Liver (tissue), 9 donors: ENCODE results near the gene C1orf21. TPM values are rescaled to one million over a fixed set of nuclear protein-coding genes. Genes with fewer than 3 reads are reported as not detected.

Source experiments
- DNase-seq: peaks from one replicate; pipeline ENCODE4 v3.0.0-alpha.2; 2017; ENCODE audit warnings: low spot score
- H3K27ac ChIP-seq, 2 donors: one replicate each; pipeline ENCODE4 v1.7.0; 2013; ENCODE audit warnings: inconsistent platforms in 2 of 2, low read length in 2 of 2, control low read depth in 1 of 2, low read depth in 1 of 2, mild to moderate bottlenecking in 1 of 2
- H3K27me3 ChIP-seq, 4 donors: one replicate each; pipeline versions ENCODE4 v1.6.1 to v1.7.0; 2013; ENCODE audit warnings: low read length in 3 of 4, inconsistent platforms in 1 of 4, mild to moderate bottlenecking in 1 of 4, moderate library complexity in 1 of 4; ENCODE audit not compliant: control insufficient read depth in 4 of 4, insufficient read depth in 4 of 4
- H3K36me3 ChIP-seq, 4 donors: one replicate each; pipeline versions ENCODE4 v1.6.1 to v1.7.0; 2013; ENCODE audit warnings: low read length in 3 of 4, mild to moderate bottlenecking in 3 of 4, low read depth in 1 of 4, moderate library complexity in 1 of 4; ENCODE audit not compliant: control insufficient read depth in 4 of 4, insufficient read depth in 3 of 4
- H3K4me1 ChIP-seq, 4 donors: one replicate each; pipeline versions ENCODE4 v1.6.1 to v1.7.0; 2013; ENCODE audit warnings: low read length in 3 of 4, mild to moderate bottlenecking in 3 of 4, moderate library complexity in 1 of 4; ENCODE audit not compliant: control insufficient read depth in 4 of 4, insufficient read depth in 4 of 4
- H3K4me3 ChIP-seq, 3 donors: one replicate each; pipeline versions ENCODE4 v1.6.1 to v1.7.0; 2013; ENCODE audit warnings: low read length in 3 of 3, control low read depth in 1 of 3, low read depth in 1 of 3, mild to moderate bottlenecking in 1 of 3
- H3K9ac ChIP-seq, 2 donors: one replicate each; pipeline ENCODE4 v1.7.0; 2013; ENCODE audit warnings: low read length in 2 of 2, mild to moderate bottlenecking in 2 of 2, moderate library complexity in 2 of 2, control low read depth in 1 of 2, low read depth in 1 of 2
- H3K9me3 ChIP-seq, 4 donors: one replicate each; pipeline versions ENCODE4 v1.6.1 to v1.7.0; 2013; ENCODE audit warnings: low read length in 3 of 4; ENCODE audit not compliant: control insufficient read depth in 4 of 4
- EGR1 ChIP-seq, 2 donors: IDR thresholded peaks; 2 replicates each; pipeline ENCODE4 v1.6.1; 2016 to 2018; ENCODE audit warnings: antibody characterized with exemption in 2 of 2, low read depth in 2 of 2
- FOXA1 ChIP-seq: IDR thresholded peaks from 2 replicates; pipeline ENCODE4 v1.6.1; 2016; ENCODE audit warnings: antibody characterized with exemption
- FOXA2 ChIP-seq: IDR thresholded peaks from 2 replicates; pipeline ENCODE4 v1.6.1; 2016; ENCODE audit warnings: antibody characterized with exemption
- HNF4G ChIP-seq: IDR thresholded peaks from 2 replicates; pipeline ENCODE4 v1.6.1; 2016; ENCODE audit warnings: antibody characterized with exemption
- JUND ChIP-seq, 2 donors: IDR thresholded peaks; 2 replicates each; pipeline ENCODE4 v1.6.1; 2016; ENCODE audit warnings: antibody characterized with exemption in 2 of 2
- MAX ChIP-seq: IDR thresholded peaks from 2 replicates; pipeline ENCODE4 v1.6.1; 2016; ENCODE audit warnings: antibody characterized with exemption
- NR2F2 ChIP-seq: IDR thresholded peaks from 2 replicates; pipeline ENCODE4 v1.6.1; 2016; ENCODE audit warnings: antibody characterized with exemption
- RAD21 ChIP-seq, 2 donors: IDR thresholded peaks; 2 replicates each; pipeline ENCODE4 v1.6.1; 2016; ENCODE audit warnings: antibody characterized with exemption in 2 of 2, mild to moderate bottlenecking in 2 of 2
- SP1 ChIP-seq: IDR thresholded peaks from 2 replicates; pipeline ENCODE4 v1.6.1; 2018; ENCODE audit warnings: antibody characterized with exemption, mild to moderate bottlenecking
- TAF1 ChIP-seq: conservative IDR thresholded peaks from 2 replicates; pipeline ENCODE4 v1.6.1; 2016; ENCODE audit warnings: antibody characterized with exemption, mild to moderate bottlenecking
- ZBTB33 ChIP-seq: IDR thresholded peaks from 2 replicates; pipeline ENCODE4 v1.6.1; 2016; ENCODE audit warnings: antibody characterized with exemption
- WGBS: extraction: QIAGEN DNeasy Blood & Tissue Kit; methylation state at CpG from one replicate; pipeline ENCODE4 v1.1.7; 2013; 5-methylcytosine and 5-hydroxymethylcytosine counted together
- polyA plus RNA-seq, 2 donors: library from polyadenylated mRNA; stranded (reverse) in 1 of 2; unstranded in 1 of 2; fragments of 200-250 nt in 1 of 2; fragments of >200 nt in 1 of 2; fragmentation: Nextera tagmentation in 1 of 2; extraction: Ambion mirVana in 1 of 2; gene quantifications; one replicate each; pipeline versions ENCODE4 v1.2.1 to v1.2.3, GENCODE V29; 2013 to 2015
- total RNA-seq, 2 donors: library from RNA; depleted of rRNA; stranded (reverse); fragments of >200 nt; gene quantifications; one replicate each; pipeline ENCODE4 v1.2.3, GENCODE V29; 2014
- TF ChIP-seq, protein P1 (sequence below): fragments of 150-350 bp; IDR thresholded peaks from 2 replicates; pipeline ENCODE4 v1.5.1; 2017; ENCODE audit warnings: improper control_type of control experiment, low read depth, low read length; ENCODE audit not compliant: missing input control
- TF ChIP-seq, protein P2 (sequence below): IDR thresholded peaks from 2 replicates; pipeline ENCODE4 v1.6.1; 2016; ENCODE audit warnings: antibody characterized with exemption, mild to moderate bottlenecking
- donor health status: healthy.
- donor health status: healthy.
- donor health status: healthy.
- donor health status: healthy.
- donor health status: healthy.

C1orf21 gene
- total and polyA plus RNA-seq, 4 donors, result 2.3 to 21.3 (median 13.4) TPM

DNA sequence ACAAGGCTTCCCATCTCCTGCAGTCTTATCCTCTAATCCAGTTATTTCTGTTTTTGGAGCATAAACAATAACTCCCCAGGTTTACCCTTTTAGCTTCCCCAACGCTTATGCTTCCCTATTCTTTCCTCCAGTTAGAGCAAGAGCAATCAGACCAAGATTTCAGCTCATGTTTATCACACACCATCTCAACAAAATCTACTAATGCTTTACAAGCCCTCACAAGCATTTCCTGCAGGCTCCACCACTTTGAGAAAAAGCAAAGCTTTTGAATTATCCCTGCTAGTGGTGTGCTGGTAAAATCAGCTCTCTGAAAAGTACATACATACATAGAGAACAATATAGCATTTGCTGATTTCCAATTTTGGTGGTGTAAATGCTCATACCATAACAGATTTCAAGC lies 275.0 kb downstream of the C1orf21 start:
- Histone ChIP-seq H3K36me3 (no peaks in the 10 kb centered on the region), H3K27ac (no peak overlapping the region), H3K27me3 (no peaks in the 10 kb centered on the region), H3K9ac (no peak overlapping the region), H3K4me3 (no peak overlapping the region), H3K4me1 (peaks cover 1 to 12% (median 7%) of the 10 kb centered on the region in 4 donors), H3K9me3 (no peaks in the 10 kb centered on the region)
- 0% methylated on average over 1 of the region's 1 CpG for WGBS
- TF ChIP-seq NR2F2 (no peak), ZBTB33 (no peak), MAX (no peak), HNF4G (no peak)
- TF ChIP-seq, protein P1, sequence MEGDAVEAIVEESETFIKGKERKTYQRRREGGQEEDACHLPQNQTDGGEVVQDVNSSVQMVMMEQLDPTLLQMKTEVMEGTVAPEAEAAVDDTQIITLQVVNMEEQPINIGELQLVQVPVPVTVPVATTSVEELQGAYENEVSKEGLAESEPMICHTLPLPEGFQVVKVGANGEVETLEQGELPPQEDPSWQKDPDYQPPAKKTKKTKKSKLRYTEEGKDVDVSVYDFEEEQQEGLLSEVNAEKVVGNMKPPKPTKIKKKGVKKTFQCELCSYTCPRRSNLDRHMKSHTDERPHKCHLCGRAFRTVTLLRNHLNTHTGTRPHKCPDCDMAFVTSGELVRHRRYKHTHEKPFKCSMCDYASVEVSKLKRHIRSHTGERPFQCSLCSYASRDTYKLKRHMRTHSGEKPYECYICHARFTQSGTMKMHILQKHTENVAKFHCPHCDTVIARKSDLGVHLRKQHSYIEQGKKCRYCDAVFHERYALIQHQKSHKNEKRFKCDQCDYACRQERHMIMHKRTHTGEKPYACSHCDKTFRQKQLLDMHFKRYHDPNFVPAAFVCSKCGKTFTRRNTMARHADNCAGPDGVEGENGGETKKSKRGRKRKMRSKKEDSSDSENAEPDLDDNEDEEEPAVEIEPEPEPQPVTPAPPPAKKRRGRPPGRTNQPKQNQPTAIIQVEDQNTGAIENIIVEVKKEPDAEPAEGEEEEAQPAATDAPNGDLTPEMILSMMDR, result no peak
- TF ChIP-seq, protein P2, sequence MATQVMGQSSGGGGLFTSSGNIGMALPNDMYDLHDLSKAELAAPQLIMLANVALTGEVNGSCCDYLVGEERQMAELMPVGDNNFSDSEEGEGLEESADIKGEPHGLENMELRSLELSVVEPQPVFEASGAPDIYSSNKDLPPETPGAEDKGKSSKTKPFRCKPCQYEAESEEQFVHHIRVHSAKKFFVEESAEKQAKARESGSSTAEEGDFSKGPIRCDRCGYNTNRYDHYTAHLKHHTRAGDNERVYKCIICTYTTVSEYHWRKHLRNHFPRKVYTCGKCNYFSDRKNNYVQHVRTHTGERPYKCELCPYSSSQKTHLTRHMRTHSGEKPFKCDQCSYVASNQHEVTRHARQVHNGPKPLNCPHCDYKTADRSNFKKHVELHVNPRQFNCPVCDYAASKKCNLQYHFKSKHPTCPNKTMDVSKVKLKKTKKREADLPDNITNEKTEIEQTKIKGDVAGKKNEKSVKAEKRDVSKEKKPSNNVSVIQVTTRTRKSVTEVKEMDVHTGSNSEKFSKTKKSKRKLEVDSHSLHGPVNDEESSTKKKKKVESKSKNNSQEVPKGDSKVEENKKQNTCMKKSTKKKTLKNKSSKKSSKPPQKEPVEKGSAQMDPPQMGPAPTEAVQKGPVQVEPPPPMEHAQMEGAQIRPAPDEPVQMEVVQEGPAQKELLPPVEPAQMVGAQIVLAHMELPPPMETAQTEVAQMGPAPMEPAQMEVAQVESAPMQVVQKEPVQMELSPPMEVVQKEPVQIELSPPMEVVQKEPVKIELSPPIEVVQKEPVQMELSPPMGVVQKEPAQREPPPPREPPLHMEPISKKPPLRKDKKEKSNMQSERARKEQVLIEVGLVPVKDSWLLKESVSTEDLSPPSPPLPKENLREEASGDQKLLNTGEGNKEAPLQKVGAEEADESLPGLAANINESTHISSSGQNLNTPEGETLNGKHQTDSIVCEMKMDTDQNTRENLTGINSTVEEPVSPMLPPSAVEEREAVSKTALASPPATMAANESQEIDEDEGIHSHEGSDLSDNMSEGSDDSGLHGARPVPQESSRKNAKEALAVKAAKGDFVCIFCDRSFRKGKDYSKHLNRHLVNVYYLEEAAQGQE, result no peak
- no peak for DNase-seq

GRCh38 chr1:184664042-184664660 lies 277.3 kb downstream of the C1orf21 start:
- H3K36me3 ChIP-seq, result no peaks in the 10 kb centered on the region
- no peaks in the 10 kb centered on the region for H3K9me3 ChIP-seq
- peak overlapping the region; percentile 48 to 57 (median 55) for H3K4me3 ChIP-seq
- no peak overlapping the region for H3K27ac ChIP-seq
- TF ChIP-seq HNF4G (no peak), JUND (IDR thresholded peaks at IDR 0.05) (no peak), NR2F2 (no peak), MAX (no peak), RAD21 (IDR thresholded peaks at IDR 0.05) (peak; percentile 93 to 97), FOXA1 (no peak), TAF1 (no peak), SP1 (no peak), ZBTB33 (no peak), FOXA2 (no peak), EGR1 (IDR thresholded peaks at IDR 0.05; ENCODE audit: low read depth in 2 of 2) (no peak)
- TF ChIP-seq, protein P1, result peak; percentile 85
- TF ChIP-seq, protein P2, result no peak
- peaks cover 1 to 12% (median 7%) of the 10 kb centered on the region in 4 donors for H3K4me1 ChIP-seq
- 10% methylated on average over 40 of the region's 40 CpGs for WGBS
- peak; percentile 68 for DNase-seq
- H3K27me3 ChIP-seq, result no peaks in the 10 kb centered on the region
- peak overlapping the region; percentile 38 to 50 for H3K9ac ChIP-seq
